ENCODE data around the gene COX5A.

DNA sequence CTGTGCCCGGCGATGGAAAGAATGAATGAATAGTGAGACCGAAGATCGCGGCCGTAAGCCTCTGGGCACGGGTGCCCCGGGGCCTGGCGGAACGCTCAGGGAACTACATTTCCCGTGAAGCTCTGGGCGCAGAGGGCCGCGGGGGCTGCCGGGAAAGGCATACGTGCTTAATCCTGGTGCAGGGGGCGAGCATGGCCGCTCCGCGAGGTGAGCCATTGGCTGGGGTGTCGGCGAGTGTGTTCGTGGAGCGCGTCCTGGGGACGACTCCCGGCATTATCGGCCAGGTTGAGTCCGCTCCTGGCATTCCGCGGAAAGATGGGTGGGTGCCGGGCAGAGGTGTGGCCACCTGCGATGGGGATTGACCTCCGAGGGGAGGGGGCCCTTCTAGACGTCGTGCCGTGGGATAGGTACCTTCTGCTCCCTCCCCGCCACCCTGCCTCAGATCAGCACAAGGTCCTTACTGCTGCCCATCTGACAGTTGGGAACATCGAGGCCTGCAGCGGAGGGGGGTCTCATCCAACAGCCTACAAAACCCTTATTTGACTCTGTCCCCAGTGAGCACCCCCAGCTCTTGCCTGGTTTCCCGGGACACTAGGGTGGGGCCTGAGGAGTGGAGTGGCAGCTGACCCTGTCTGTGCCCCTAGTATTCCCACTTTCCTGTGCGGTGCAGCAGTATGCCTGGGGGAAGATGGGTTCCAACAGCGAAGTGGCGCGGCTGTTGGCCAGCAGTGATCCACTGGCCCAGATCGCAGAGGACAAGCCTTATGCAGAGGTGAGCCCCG, 47.8 kb downstream of the COX5A start, which contains the start of gene MPI:
- TF ChIP-seq EZH2 (IDR thresholded peaks at IDR 0.05; ENCODE audit: low read length, missing control alignments) = no peak
- TF ChIP-seq, protein P1, sequence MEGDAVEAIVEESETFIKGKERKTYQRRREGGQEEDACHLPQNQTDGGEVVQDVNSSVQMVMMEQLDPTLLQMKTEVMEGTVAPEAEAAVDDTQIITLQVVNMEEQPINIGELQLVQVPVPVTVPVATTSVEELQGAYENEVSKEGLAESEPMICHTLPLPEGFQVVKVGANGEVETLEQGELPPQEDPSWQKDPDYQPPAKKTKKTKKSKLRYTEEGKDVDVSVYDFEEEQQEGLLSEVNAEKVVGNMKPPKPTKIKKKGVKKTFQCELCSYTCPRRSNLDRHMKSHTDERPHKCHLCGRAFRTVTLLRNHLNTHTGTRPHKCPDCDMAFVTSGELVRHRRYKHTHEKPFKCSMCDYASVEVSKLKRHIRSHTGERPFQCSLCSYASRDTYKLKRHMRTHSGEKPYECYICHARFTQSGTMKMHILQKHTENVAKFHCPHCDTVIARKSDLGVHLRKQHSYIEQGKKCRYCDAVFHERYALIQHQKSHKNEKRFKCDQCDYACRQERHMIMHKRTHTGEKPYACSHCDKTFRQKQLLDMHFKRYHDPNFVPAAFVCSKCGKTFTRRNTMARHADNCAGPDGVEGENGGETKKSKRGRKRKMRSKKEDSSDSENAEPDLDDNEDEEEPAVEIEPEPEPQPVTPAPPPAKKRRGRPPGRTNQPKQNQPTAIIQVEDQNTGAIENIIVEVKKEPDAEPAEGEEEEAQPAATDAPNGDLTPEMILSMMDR (conservative IDR thresholded peaks at IDR 0.05 in 1 of 2, IDR thresholded peaks at IDR 0.05 in 1 of 2; ENCODE audit: low read depth in 1 of 2, low read length in 2 of 2) = no peak

All from fibroblast of lung (primary cell).